SU-DHL-6 (cell line): Measurements from ENCODE around the gene ACTA1.

Experiments used
- H2AFZ ChIP-seq: fragments of 200-600 bp; sonication (generic); 2 replicates; pipeline ENCODE4 v1.6.1; 2014; ENCODE audit warnings: low read depth, mild to moderate bottlenecking, moderate library complexity, mixed read lengths, antibody characterized with exemption, low read length; ENCODE audit not compliant: severe bottlenecking
- H3F3A ChIP-seq: fragments of 200-600 bp; shearing (Covaris generic); 2 replicates; pipeline ENCODE4 v1.6.0; 2016; ENCODE audit warnings: antibody characterized with exemption, mild to moderate bottlenecking; ENCODE audit not compliant: insufficient read depth
- H3K27ac ChIP-seq: fragments of 200-600 bp; sonication (generic); 2 replicates; pipeline ENCODE4 v1.5.1; 2016; ENCODE audit warnings: low read depth, mild to moderate bottlenecking, low read length, moderate library complexity, mixed read lengths
- H3K27me3 ChIP-seq: fragments of 200-600 bp; sonication (generic), shearing (Covaris generic); 2 replicates; pipeline ENCODE4 v1.6.0; 2014; ENCODE audit warnings: mild to moderate bottlenecking, low read length
- H3K36me3 ChIP-seq: fragments of 200-600 bp; sonication (generic); 2 replicates; pipeline ENCODE4 v1.6.1; 2014; ENCODE audit warnings: mild to moderate bottlenecking, low read length, mixed read lengths
- H3K4me2 ChIP-seq: fragments of 300-600, 200-600 bp; shearing (Covaris generic), sonication (generic); 2 replicates; pipeline ENCODE4 v1.6.0; 2014; ENCODE audit warnings: low read length, low read depth, mild to moderate bottlenecking; ENCODE audit not compliant: poor library complexity, severe bottlenecking
- H3K4me3 ChIP-seq: fragments of 200-600 bp; sonication (generic); 2 replicates; pipeline ENCODE4 v1.5.1; 2014; ENCODE audit warnings: antibody characterized with exemption, low read length, mild to moderate bottlenecking, mixed read lengths; ENCODE audit not compliant: insufficient read depth, poor library complexity, severe bottlenecking
- H3K79me2 ChIP-seq: fragments of 200-600 bp; sonication (generic); 2 replicates; pipeline ENCODE4 v1.6.1; 2014; ENCODE audit warnings: mild to moderate bottlenecking, low read length, moderate library complexity; ENCODE audit not compliant: insufficient read depth
- H3K9ac ChIP-seq: fragments of 200-600 bp; sonication (generic); 2 replicates; pipeline ENCODE4 v1.7.0; 2014; ENCODE audit warnings: mild to moderate bottlenecking, low read length
- H3K9me2 ChIP-seq: fragments of 200-600 bp; sonication (generic); replicated peaks from 2 replicates; pipeline ENCODE4 v1.6.1; 2014; ENCODE audit warnings: low read length; ENCODE audit not compliant: insufficient read depth
- H3K9me3 ChIP-seq: fragments of 200-600 bp; sonication (generic); 2 replicates; pipeline ENCODE4 v1.6.1; 2014; ENCODE audit warnings: low read length, mixed read lengths; ENCODE audit not compliant: insufficient read depth
- H4K20me1 ChIP-seq: fragments of 200-600 bp; sonication (generic); 2 replicates; pipeline ENCODE4 v1.6.1; 2014; ENCODE audit warnings: low read depth, mild to moderate bottlenecking, antibody characterized with exemption, low read length, moderate library complexity, mixed read lengths
- CTCF ChIP-seq: fragments of 200-600 bp; sonication (generic); IDR thresholded peaks from one replicate; pipeline ENCODE4 v1.5.1; 2017; ENCODE audit warnings: antibody characterized with exemption, mild to moderate bottlenecking, low read length, moderate library complexity; ENCODE audit not compliant: insufficient read depth, poor library complexity, severe bottlenecking
- EZH2phosphoT487 ChIP-seq: fragments of 200-600 bp; sonication (generic), shearing (Covaris generic); conservative IDR thresholded peaks from 2 replicates; pipeline ENCODE4 v1.6.1; 2018; ENCODE audit warnings: mild to moderate bottlenecking, antibody characterized with exemption, low read length, moderate library complexity, mixed read lengths

The ACTA1 gene

DNA sequence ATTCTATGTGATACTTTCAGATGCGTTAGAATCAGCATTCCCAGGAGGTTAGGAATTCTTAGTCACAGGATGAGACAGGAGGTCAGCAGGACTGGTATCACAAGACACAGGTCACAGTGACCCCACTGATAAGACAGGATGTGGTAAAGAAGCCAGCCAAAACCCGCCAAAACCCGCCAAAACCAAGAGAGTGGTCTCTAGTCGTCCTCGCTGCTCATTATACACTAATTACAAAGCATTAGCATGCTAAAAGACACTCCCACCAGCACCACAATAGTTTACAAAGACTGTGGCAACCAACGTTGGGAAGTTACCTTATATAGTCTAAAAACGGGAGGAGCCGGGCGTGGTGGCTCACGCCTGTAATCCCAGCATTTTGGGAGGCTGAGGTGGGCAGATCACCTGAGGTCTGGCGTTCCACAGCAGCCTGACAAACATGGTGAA, 13.9 kb upstream of the ACTA1 start:
- Histone ChIP-seq H2AFZ (no peak overlapping the region), H3K27ac (no peak overlapping the region), H3K9me3 (no peaks in the 10 kb centered on the region), H3K36me3 (peaks cover 5% of the 10 kb centered on the region; the same call in 1 of the 2 replicates), H4K20me1 (no peaks in the 10 kb centered on the region), H3K4me2 (no peak overlapping the region), H3K79me2 (no peaks in the 10 kb centered on the region), H3K9me2 (no peaks in the 10 kb centered on the region), H3K9ac (no peak overlapping the region), H3F3A (no peaks in the 10 kb centered on the region), H3K4me3 (no peak overlapping the region), H3K27me3 (no peaks in the 10 kb centered on the region)
- no peak for TF ChIP-seq EZH2phosphoT487
- TF ChIP-seq CTCF, result no peak

DNA sequence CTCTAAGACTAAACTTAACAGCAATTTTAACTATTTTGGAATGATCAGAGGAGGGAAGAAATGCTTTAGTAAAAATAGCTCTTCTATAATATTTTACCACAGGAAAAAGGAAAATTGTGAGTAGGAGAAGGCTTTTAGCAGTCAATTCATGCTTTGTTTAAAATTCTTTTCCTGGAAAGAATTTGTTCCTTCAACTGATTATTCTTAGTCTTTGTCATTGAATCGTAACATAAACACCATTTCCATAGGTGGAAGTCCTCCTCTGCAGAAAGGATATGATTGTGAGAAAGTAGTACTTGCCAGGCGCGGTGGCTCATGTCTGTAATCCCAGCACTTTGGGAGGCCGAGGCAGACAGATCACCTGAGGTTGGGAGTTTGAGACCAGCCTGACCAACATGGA, 11.9 kb upstream of the ACTA1 start:
- Histone ChIP-seq H3K4me2 (no peak overlapping the region), H3K9me3 (no peaks in the 10 kb centered on the region), H3K9me2 (no peaks in the 10 kb centered on the region), H3K27ac (no peak overlapping the region), H3F3A (no peaks in the 10 kb centered on the region), H3K79me2 (no peaks in the 10 kb centered on the region), H3K4me3 (no peak overlapping the region), H2AFZ (no peak overlapping the region), H3K36me3 (peaks cover 5% of the 10 kb centered on the region; the same call in 1 of the 2 replicates), H3K27me3 (no peaks in the 10 kb centered on the region), H3K9ac (no peak overlapping the region), H4K20me1 (no peaks in the 10 kb centered on the region)
- TF ChIP-seq EZH2phosphoT487 (no peak), CTCF (no peak)

- no peaks in the 10 kb centered on the region for H3K9me3 ChIP-seq
- TF ChIP-seq CTCF (no peak), EZH2phosphoT487 (no peak)
- no peaks in the 10 kb centered on the region for H3K27me3 ChIP-seq
- H3K27ac ChIP-seq, result no peak overlapping the region
- no peaks in the 10 kb centered on the region for H4K20me1 ChIP-seq
- no peaks in the 10 kb centered on the region for H3F3A ChIP-seq
- H3K9ac ChIP-seq, result no peak overlapping the region
- H2AFZ ChIP-seq, result no peak overlapping the region
- H3K4me3 ChIP-seq, result no peak overlapping the region
- peaks cover 5% of the 10 kb centered on the region; the same call in 1 of the 2 replicates for H3K36me3 ChIP-seq
- H3K79me2 ChIP-seq, result no peaks in the 10 kb centered on the region
- H3K9me2 ChIP-seq, result no peaks in the 10 kb centered on the region
- no peak overlapping the region for H3K4me2 ChIP-seq
These were observed 7.1 kb upstream of the ACTA1 start for GRCh38 chr1:229440851-229441537.
